AG08395 (cell line): ENCODE results near the gene MIB2.

Experiments
- DNase-seq: peaks from one replicate; pipeline ENCODE4 v3.0.0; 2012; ENCODE audit warnings: mixed read lengths, low spot score

The MIB2 gene

GRCh38 chr1:1614204-1614953 lies 921 bp upstream of the MIB2 start:
- peak; percentile 62 for DNase-seq

- DNase-seq: no peak
Observed at GRCh38 chr1:1614954-1615255, 395 bp upstream of the MIB2 start.

- DNase-seq: peak; percentile 71
Observed at GRCh38 chr1:1616045-1616790, 918 bp downstream of the MIB2 start.

GRCh38 chr1:1616838-1617237 lies 1.5 kb downstream of the MIB2 start:
- DNase-seq: no peak

- DNase-seq: no peak
Observed at GRCh38 chr1:1617516-1617915, 2.2 kb downstream of the MIB2 start.

GRCh38 chr1:1617925-1618324 lies 2.6 kb downstream of the MIB2 start:
- DNase-seq: no peak

- no peak for DNase-seq
Observed at GRCh38 chr1:1618396-1619068, 3.2 kb downstream of the MIB2 start.

GRCh38 chr1:1619917-1620361 lies 4.6 kb downstream of the MIB2 start:
- DNase-seq: no peak

- no peak for DNase-seq
Observed at GRCh38 chr1:1620433-1621139, 5.3 kb downstream of the MIB2 start.

- DNase-seq: no peak
Observed at GRCh38 chr1:1621173-1622009, 6.1 kb downstream of the MIB2 start.

- no peak for DNase-seq
Observed at GRCh38 chr1:1622010-1622787, 6.9 kb downstream of the MIB2 start.

GRCh38 chr1:1622788-1623094 lies 7.4 kb downstream of the MIB2 start:
- DNase-seq: no peak

- no peak for DNase-seq
Observed at GRCh38 chr1:1623181-1623630, 7.9 kb downstream of the MIB2 start.

GRCh38 chr1:1623631-1624442 lies 8.5 kb downstream of the MIB2 start:
- DNase-seq: no peak

- no peak for DNase-seq
Observed at GRCh38 chr1:1624443-1625403, 9.4 kb downstream of the MIB2 start.

GRCh38 chr1:1625404-1625775 lies 10.1 kb downstream of the MIB2 start:
- no peak for DNase-seq

GRCh38 chr1:1625824-1626206 lies 10.5 kb downstream of the MIB2 start:
- DNase-seq: no peak

- DNase-seq: no peak
Observed at GRCh38 chr1:1626207-1627141, 11.2 kb downstream of the MIB2 start.
